Cardiac fibroblast (primary cell): ENCODE measurements around the gene CHST15.
A peak's percentile ranks its signal among the peaks of the same experiment; 100 is the strongest.

Experiments used
- DNase-seq, 2 donors: peaks; one replicate each; pipeline versions ENCODE4 v3.0.0 to v3.0.0-alpha.2; 2010; ENCODE audit warnings: low read depth in 2 of 2
- H3K4me3 ChIP-seq, 2 donors: replicated peaks in 1 of 2; 1 replicate in 1 of 2; 2 replicates in 1 of 2; pipeline ENCODE4 v1.5.1; 2011; ENCODE audit warnings: low read depth in 2 of 2, low read length in 2 of 2, mild to moderate bottlenecking in 2 of 2, moderate library complexity in 1 of 2
- CTCF ChIP-seq: IDR thresholded peaks from one replicate; pipeline ENCODE4 v1.5.1; 2011; ENCODE audit warnings: low read depth, mild to moderate bottlenecking, low read length, inconsistent platforms

The CHST15 gene

GRCh38 chr10:123970927-123971286 is 122.5 kb downstream of the CHST15 start:
- DNase-seq, result no peak
- H3K4me3 ChIP-seq, result no peak overlapping the region
- no peak for TF ChIP-seq CTCF

GRCh38 chr10:123970207-123970926 is 123.0 kb downstream of the CHST15 start:
- no peak for TF ChIP-seq CTCF
- no peak overlapping the region for H3K4me3 ChIP-seq
- DNase-seq, result no peak

GRCh38 chr10:123967626-123968243 is 125.7 kb downstream of the CHST15 start:
- no peak overlapping the region for H3K4me3 ChIP-seq
- DNase-seq, result peak; percentile 53 to 54
- TF ChIP-seq CTCF, result peak; percentile 86

- DNase-seq, result no peak
- H3K4me3 ChIP-seq, result no peak overlapping the region
- no peak for TF ChIP-seq CTCF
Measured at GRCh38 chr10:123966896-123967231, 126.5 kb downstream of the CHST15 start.

GRCh38 chr10:123965973-123966895 is 127.2 kb downstream of the CHST15 start:
- no peak overlapping the region for H3K4me3 ChIP-seq
- TF ChIP-seq CTCF, result no peak
- no peak for DNase-seq

GRCh38 chr10:123964953-123965352 is 128.4 kb downstream of the CHST15 start:
- no peak for TF ChIP-seq CTCF
- DNase-seq, result no peak
- H3K4me3 ChIP-seq, result no peak overlapping the region
